NCI-H2029 treated with DMSO at 0.1 percent for 48 hours (cell line): ENCODE results near the gene GDNF.

Source experiments
- DNase-seq: peaks from one replicate; lab custom pipeline; 2025; lab: John Stamatoyannopoulos, UW

GDNF gene

GRCh38 chr5:37777432-37778130 is 62.3 kb downstream of the GDNF start:
- DNase-seq: no peak

- DNase-seq: no peak
Measured at GRCh38 chr5:37776826-37777225, 63.0 kb downstream of the GDNF start.

GRCh38 chr5:37774912-37775483 is 64.8 kb downstream of the GDNF start:
- DNase-seq: no peak

- DNase-seq: no peak
Measured at GRCh38 chr5:37773809-37774208, 66.0 kb downstream of the GDNF start.

GRCh38 chr5:37772255-37772654 is 67.6 kb downstream of the GDNF start:
- DNase-seq: no peak

GRCh38 chr5:37771731-37772130 is 68.1 kb downstream of the GDNF start:
- no peak for DNase-seq

- DNase-seq: no peak
Measured at GRCh38 chr5:37771203-37771611, 68.6 kb downstream of the GDNF start.

GRCh38 chr5:37770786-37771185 is 69.1 kb downstream of the GDNF start:
- DNase-seq: no peak

- DNase-seq: no peak
Measured at GRCh38 chr5:37769840-37770239, 70.0 kb downstream of the GDNF start.

- DNase-seq: no peak
Measured at GRCh38 chr5:37769108-37769507, 70.7 kb downstream of the GDNF start.

GRCh38 chr5:37768371-37768770 is 71.5 kb downstream of the GDNF start:
- DNase-seq: no peak

GRCh38 chr5:37767961-37768360 is 71.9 kb downstream of the GDNF start:
- DNase-seq: no peak

GRCh38 chr5:37767251-37767650 is 72.6 kb downstream of the GDNF start:
- no peak for DNase-seq
